Activated CD4-positive, alpha-beta memory T cell treated with anti-CD3 and anti-CD28 coated beads for 36 hours (primary cell): ENCODE measurements around the gene ADAT2. TPM values are rescaled to one million over a fixed set of nuclear protein-coding genes. Genes with fewer than 3 reads are reported as not detected.
A peak's percentile ranks its signal among the peaks of the same experiment; 100 is the strongest.
"Not testable (repeated sequence)": the region's sequence is repeated elsewhere in the genome, so short reads cannot be mapped to it uniquely, and the experiment has no call there.

Source experiments
- CTCF ChIA-PET: fragments of 350-600 bp; sonication (Branson Sonifier 250); formaldehyde crosslinking; loops from one replicate; lab custom pipeline; 2021; ENCODE audit warnings: antibody characterized with exemption, inconsistent platforms; lab: Charles Lee
- POLR2A ChIA-PET: fragments of 350-600 bp; sonication (Branson Sonifier 250); formaldehyde crosslinking; loops from one replicate; lab custom pipeline; 2021; ENCODE audit warnings: antibody characterized with exemption; lab: Charles Lee
- DNase-seq: peaks from one replicate; pipeline ENCODE4 v3.0.0-alpha.2; 2020
- H3K27ac Mint-ChIP-seq: one replicate; pipeline ENCODE4 v1.8.0; 2021; ENCODE audit warnings: mixed read lengths
- H3K27me3 Mint-ChIP-seq: one replicate; pipeline ENCODE4 v1.8.0; 2021; ENCODE audit warnings: mixed read lengths
- H3K36me3 Mint-ChIP-seq: one replicate; pipeline ENCODE4 v1.8.0; 2021; ENCODE audit warnings: mixed read lengths
- H3K4me1 Mint-ChIP-seq: one replicate; pipeline ENCODE4 v1.8.0; 2021; ENCODE audit warnings: low read depth, mixed read lengths
- H3K4me3 Mint-ChIP-seq: one replicate; pipeline ENCODE4 v1.8.0; 2021; ENCODE audit warnings: mild to moderate bottlenecking, mixed read lengths
- H3K9me3 Mint-ChIP-seq: one replicate; pipeline ENCODE4 v1.8.0; 2021; ENCODE audit warnings: mixed read lengths
- intact Hi-C: fragments of 100-400 bp; cut with micrococcal nuclease; formaldehyde crosslinking; loops from one replicate; pipeline ENCODE4 v1.15.1; 2023
- total RNA-seq, 2 experiments: library from RNA; stranded (reverse); gene quantifications; one replicate each; pipeline ENCODE4 v1.2.3, GENCODE V29; 2021

The ADAT2 gene
- total RNA-seq, 2 experiments from 2014 or later: 26.0 to 27.0 TPM

DNA sequence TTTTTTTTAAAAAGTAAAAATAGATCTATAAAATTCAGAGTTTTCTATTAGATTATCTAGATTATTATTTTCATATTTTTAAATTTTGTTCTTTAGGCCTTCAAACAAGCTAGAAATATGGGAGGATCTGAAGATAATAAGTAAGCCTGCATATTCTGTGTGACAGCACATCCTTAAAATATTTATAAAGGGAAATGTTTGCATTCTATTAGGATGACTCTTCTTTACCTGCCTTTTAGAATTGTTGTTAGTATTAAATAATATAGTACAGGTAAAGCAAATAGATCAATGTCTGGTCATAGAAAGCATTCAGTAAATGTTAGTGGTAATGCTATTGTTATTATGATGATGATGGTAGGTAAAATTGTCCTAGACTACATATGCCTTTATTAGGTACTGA lies 17.5 kb upstream of the ADAT2 start:
- no peaks in the 10 kb centered on the region for H3K27me3 Mint-ChIP-seq
- intact Hi-C loops: no loop called here
- CTCF ChIA-PET: interaction anchor here (0.7 kb wide), 1 partner anchor 697 kb away, joined by 3 read pairs; no protein-coding TSS in a partner anchor
- peaks cover 36% of the 10 kb centered on the region for H3K36me3 Mint-ChIP-seq
- H3K9me3 Mint-ChIP-seq: no peaks in the 10 kb centered on the region
- H3K4me3 Mint-ChIP-seq: no peak overlapping the region
- no peaks in the 10 kb centered on the region for H3K4me1 Mint-ChIP-seq
- POLR2A ChIA-PET: no interaction called here
- no peak overlapping the region for H3K27ac Mint-ChIP-seq
- no peak for DNase-seq

DNA sequence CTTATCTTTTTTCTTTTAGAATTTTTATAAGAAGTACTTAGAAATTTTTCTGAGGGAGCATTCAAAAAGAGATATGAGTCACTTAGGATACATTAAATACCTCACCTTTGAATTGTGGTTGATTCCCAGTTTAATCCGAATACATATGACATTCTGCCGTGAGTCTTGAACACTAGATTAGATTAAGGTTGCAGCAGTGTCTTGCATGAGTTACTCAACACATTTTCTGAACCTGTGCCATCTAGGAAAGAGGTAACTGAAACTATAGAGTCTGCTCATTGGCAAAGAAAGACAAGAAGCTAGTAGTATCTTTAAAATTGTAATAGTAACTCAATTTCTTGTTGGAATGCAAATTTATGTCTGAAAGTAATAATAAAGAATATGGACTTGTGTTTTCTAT lies 15.1 kb upstream of the ADAT2 start:
- Mint-ChIP-seq H3K27ac (no peak overlapping the region), H3K36me3 (peaks cover 35% of the 10 kb centered on the region), H3K9me3 (no peaks in the 10 kb centered on the region), H3K4me3 (no peak overlapping the region), H3K27me3 (no peaks in the 10 kb centered on the region), H3K4me1 (no peaks in the 10 kb centered on the region)
- ChIA-PET CTCF (no interaction called here), POLR2A (no interaction called here)
- DNase-seq: no peak
- intact Hi-C loops: no loop called here

DNA sequence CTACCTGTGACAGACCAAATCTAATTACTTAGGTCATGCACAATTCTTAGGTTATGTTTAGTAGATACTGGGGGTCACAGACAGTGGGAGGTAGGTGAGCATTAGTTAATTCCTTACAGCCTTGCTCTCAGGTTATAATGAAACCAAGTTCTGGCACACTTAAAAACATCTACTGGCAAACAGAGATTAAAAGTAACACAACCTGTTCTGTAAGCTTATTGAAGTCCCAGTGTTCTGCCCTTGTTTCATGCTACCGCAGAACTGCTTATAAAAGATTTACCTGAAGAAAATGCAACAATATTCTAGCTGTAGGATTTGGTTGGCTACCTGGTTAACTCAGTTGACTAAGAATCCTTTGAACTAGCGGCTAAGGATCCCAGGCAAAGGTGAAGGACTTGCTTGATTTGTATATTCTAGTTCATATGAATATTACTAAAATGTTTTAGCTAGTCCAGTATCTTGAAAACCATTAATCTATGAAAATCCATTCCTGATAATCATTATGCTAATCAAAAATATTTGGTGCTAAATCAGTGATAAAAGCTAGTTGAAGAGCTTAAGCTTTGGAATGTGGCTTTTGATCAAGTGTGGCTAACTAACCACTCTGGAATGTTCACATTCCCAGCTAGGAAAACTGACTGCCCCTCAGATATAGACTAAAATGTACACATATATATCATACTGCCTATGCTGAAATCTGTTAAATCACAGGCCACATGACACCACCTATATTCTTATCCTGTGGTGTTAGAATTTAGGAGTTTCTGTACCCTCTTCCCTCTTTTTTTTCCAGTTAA lies 7.3 kb upstream of the ADAT2 start:
- peaks cover 18% of the 10 kb centered on the region for H3K4me1 Mint-ChIP-seq
- intact Hi-C loops: no loop called here
- H3K27me3 Mint-ChIP-seq: no peaks in the 10 kb centered on the region
- no peaks in the 10 kb centered on the region for H3K9me3 Mint-ChIP-seq
- ChIA-PET CTCF (no interaction called here), POLR2A (no interaction called here)
- no peak overlapping the region for H3K4me3 Mint-ChIP-seq
- peaks cover 14% of the 10 kb centered on the region for H3K36me3 Mint-ChIP-seq
- no peak for DNase-seq
- H3K27ac Mint-ChIP-seq: no peak overlapping the region

DNA sequence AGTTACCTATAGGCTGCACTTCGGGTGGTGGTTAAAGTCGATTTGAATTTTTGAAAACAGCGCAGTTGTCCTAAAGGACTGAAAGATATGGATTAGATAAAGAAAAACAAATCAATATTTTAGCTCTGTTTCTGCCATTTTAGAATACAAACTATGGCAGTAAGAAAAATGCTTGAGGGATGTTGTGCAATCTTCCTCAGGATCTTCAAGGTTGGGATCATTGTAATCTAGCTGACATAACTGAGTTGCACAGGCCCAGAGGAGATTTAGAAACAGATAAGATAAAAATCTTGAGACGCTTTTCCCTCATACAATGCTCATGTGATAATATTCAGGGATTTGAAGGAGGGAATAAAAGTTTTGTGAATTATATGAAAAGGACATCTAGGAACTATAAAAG lies 1.0 kb upstream of the ADAT2 start:
- intact Hi-C loops: loop anchor here (2.0 to 5.0 kb wide), 6 partner anchors 59 to 1304 kb away; partner anchors contain the start of genes FUCA2, NMBR and VTA1
- Mint-ChIP-seq H3K27ac (peak overlapping the region; percentile 91), H3K9me3 (no peaks in the 10 kb centered on the region), H3K4me1 (peaks cover 44% of the 10 kb centered on the region), H3K36me3 (peaks cover 1% of the 10 kb centered on the region), H3K27me3 (no peaks in the 10 kb centered on the region), H3K4me3 (peak overlapping the region; percentile 88)
- ChIA-PET CTCF (interaction anchor here (1.5 kb wide), 2 partner anchors 55 to 60 kb away, joined by 4 to 5 read pairs; partner anchors contain the start of gene FUCA2), POLR2A (interaction anchor here (1.4 kb wide), 1 partner anchor 87 kb away, joined by 10 read pairs; no protein-coding TSS in a partner anchor)
- DNase-seq: no peak

DNA sequence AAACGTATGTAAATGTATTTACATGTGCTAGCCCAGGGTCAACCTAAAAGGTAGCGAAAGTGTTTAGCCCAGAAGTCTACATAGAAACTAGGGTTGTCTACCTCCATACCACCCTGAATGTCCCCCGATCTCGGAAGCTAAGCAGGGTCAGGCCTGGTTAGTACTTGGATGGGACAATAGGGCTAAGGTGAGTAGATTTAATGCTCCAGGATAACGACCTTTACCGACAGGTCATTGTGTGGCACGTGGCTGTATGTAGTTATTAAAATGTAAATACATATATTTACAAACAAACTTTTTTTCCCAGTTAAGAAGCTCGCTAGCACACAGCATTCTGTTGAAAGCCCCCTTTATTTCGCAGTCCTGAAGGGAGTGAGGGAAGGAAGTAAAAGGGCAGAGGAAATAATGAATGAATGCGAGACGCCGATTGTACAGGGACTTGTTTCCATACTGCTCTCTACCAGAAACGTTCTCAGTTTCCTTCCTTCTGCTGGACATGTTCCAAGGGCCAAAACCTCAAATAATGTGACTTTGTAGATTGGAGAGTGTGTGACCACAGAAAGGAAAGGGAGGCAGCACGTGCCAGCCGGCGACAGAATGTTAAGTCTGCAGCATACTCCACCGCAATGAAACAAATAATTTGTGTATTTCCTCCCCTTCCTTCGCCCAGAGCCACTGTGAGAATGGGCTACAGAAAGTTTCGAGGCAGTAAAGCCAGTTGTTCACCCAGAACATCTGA lies 612 bp downstream of the ADAT2 start:
- ChIA-PET CTCF (interaction anchor here (0.6 to 1.5 kb wide), 5 partner anchors 8 to 564 kb away, joined by 3 to 5 read pairs (median 3); partner anchors contain the start of gene FUCA2), POLR2A (interaction anchor here (0.7 to 2.0 kb wide), 11 partner anchors 8 to 631 kb away, joined by 3 to 10 read pairs (median 4); partner anchors contain the start of genes FUCA2 and LTV1)
- Mint-ChIP-seq H3K4me3 (peak overlapping the region; percentile 88), H3K9me3 (no peaks in the 10 kb centered on the region), H3K36me3 (peaks cover under 1% of the 10 kb centered on the region), H3K27me3 (no peaks in the 10 kb centered on the region), H3K4me1 (peaks cover 41% of the 10 kb centered on the region), H3K27ac (peak overlapping the region; percentile 91)
- peak; percentile 43 for DNase-seq
- intact Hi-C loops: loop anchor here (1.0 to 10.0 kb wide), 11 partner anchors 9 to 1303 kb away; partner anchors contain the start of genes AIG1, FUCA2, NMBR and VTA1

DNA sequence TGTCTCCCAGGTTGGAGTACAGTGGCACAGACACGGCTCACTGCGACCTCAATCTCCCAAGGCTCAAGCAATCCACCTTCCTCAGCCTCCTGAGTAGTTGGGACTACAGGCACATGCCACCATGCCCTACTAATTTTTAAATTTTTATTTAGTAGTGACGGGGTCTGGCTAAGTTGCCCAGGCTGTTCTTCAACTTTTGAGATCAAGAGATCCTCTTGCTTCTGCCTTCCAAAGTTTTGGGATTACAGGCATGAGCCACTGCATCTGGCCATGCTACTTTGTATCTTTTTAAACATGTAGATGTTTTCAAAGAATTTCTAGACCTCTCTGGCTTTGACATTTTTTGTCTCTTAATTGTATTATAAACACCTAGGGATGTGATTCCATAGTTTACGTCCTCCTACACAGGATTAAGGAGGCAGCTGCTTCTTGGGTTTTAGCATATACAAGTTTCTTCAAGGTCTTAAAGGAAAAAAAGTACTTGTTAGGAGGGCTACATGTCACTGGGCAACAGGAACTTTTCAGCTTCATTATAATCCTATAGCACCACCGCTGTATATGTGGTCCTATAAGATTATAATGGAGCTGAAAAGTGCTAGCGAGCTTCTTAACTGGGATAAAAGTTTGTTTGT lies 1.3 kb downstream of the ADAT2 start:
- Mint-ChIP-seq H3K27me3 (no peaks in the 10 kb centered on the region), H3K4me1 (peaks cover 35% of the 10 kb centered on the region), H3K36me3 (peaks cover 5% of the 10 kb centered on the region), H3K9me3 (no peaks in the 10 kb centered on the region), H3K27ac (no peak overlapping the region), H3K4me3 (peak overlapping the region; percentile 88)
- ChIA-PET CTCF (interaction anchor here (0.6 kb wide), 1 partner anchor 89 kb away, joined by 3 read pairs; no protein-coding TSS in a partner anchor), POLR2A (interaction anchor here (1.7 to 2.0 kb wide), 2 partner anchors 64 to 87 kb away, joined by 3 to 9 read pairs; no protein-coding TSS in a partner anchor)
- DNase-seq: no peak
- intact Hi-C loops: loop anchor here (10.0 kb wide), 1 partner anchor 314 kb away; no protein-coding TSS in a partner anchor

DNA sequence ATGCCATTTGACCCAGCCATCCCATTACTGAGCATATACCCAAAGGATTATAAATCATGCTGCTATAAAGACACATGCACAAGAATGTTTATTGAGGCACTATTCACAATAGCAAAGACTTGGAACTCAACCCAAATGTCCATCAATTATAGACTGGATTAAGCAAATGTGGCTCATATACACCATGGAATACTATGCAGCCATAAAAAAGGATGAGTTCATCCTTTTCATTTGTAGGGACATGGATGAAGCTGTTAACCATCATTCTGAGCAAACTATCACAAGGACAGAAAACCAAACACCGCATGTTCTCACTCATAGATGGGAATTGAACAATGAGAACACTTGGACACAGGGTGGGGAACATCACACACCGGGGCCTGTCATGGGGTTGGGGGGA lies 2.6 kb downstream of the ADAT2 start:
- H3K27ac Mint-ChIP-seq, POLR2A ChIA-PET, H3K9me3 Mint-ChIP-seq, H3K36me3 Mint-ChIP-seq, H3K27me3 Mint-ChIP-seq, H3K4me3 Mint-ChIP-seq, CTCF ChIA-PET, DNase-seq: not testable (repeated sequence)
- H3K4me1 Mint-ChIP-seq: peaks cover 29% of the 10 kb centered on the region
- intact Hi-C loops: loop anchor here (10.0 kb wide), 1 partner anchor 313 kb away; no protein-coding TSS in a partner anchor

DNA sequence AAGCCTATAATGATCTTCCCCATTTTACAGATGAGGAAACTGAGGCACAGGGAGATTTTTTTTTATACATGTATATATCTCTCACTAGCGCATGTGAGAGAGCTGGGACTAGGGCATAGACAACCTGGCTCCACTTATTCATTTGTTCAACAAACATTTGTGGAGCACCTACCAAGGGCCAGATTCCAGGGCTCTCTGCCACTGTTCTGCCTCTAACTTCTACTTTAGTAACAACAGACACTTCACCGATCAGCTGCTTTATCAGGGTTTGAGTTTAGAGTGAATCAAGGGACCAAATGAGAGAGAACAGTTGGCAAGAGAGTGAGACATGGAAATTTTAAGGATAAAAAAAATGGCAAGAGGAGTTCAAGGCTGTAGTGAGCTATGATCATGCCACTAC lies 7.4 kb downstream of the ADAT2 start:
- Mint-ChIP-seq H3K36me3 (peaks cover 35% of the 10 kb centered on the region), H3K27me3 (no peaks in the 10 kb centered on the region), H3K27ac (no peak overlapping the region), H3K9me3 (no peaks in the 10 kb centered on the region), H3K4me3 (no peak overlapping the region), H3K4me1 (peaks cover 53% of the 10 kb centered on the region)
- DNase-seq: no peak
- POLR2A ChIA-PET: no interaction called here
- intact Hi-C loops: loop anchor here (10.0 kb wide), 1 partner anchor 308 kb away; no protein-coding TSS in a partner anchor
- CTCF ChIA-PET: no interaction called here

DNA sequence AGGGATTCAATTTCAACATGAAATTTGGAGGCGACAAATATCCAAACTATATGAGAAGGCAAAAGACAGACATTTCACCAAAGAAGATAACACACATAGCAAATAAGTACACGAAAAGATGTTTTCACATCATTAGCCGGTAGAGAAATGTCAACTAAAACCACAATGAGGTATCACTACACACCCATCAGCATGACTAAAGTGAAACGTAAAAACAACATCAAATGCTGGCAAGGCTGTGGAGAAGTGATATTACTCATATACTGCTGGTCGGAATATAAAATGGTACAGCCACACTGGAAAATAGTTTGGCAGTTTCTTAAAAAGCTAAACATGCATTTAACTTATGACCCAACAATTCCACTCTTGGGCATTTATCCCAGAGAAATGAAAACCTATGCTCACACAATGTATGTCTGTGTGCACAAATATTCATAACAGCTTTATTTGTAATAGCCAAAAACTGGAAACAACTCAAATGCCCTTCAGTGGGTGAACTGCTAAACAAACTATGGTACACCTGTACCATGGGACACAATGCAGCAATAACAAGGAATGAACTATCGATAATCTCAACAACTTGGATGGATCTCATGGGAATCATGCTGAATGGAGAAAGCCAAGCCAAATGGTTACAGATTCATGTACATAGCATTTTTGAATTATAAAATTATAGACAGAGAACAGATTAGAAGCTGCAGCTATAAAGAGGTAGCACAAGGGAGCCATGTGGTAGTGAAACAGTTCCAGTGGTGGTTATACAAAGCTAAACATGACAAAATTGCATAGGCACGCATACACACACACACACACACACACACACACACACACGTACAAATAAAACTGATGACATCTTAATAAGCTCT lies 8.6 kb downstream of the ADAT2 start:
- intact Hi-C loops: loop anchor here (1.0 to 10.0 kb wide), 3 partner anchors 8 to 307 kb away; partner anchors contain the start of genes ADAT2, FUCA2 and PEX3
- peak overlapping the region; percentile 54 for H3K27ac Mint-ChIP-seq
- peaks cover 44% of the 10 kb centered on the region for H3K4me1 Mint-ChIP-seq
- no peaks in the 10 kb centered on the region for H3K27me3 Mint-ChIP-seq
- H3K4me3 Mint-ChIP-seq: no peak overlapping the region
- DNase-seq: no peak
- ChIA-PET CTCF (interaction anchor here (0.6 to 1.2 kb wide), 4 partner anchors 9 to 750 kb away, joined by 3 to 6 read pairs (median 3); partner anchors contain the start of genes ADAT2, FUCA2 and PEX3), POLR2A (interaction anchor here (1.5 kb wide), 1 partner anchor 9 kb away, joined by 8 read pairs; the partner anchor contains the start of genes ADAT2 and PEX3)
- H3K36me3 Mint-ChIP-seq: peaks cover 39% of the 10 kb centered on the region
- H3K9me3 Mint-ChIP-seq: no peaks in the 10 kb centered on the region

DNA sequence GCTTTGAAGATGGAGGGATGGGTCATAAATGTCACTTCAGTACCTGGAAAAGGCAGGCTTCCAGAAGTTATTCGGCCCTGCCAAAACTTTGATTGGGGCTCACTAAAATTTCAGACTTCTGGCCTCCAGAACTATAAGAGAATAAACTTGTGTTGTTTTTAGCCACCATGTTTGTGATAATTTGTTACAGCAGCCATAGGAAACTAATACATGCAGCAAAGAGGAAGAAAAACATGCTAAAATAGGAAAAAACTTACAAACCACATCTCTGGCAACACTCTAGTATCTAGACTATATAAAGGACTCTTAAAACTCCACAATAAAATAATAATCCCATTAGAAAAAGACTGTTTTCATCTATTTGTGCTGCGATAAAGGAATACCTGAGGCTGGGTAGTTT lies 9.5 kb downstream of the ADAT2 start:
- Mint-ChIP-seq H3K4me3 (no peak overlapping the region), H3K9me3 (no peaks in the 10 kb centered on the region), H3K27ac (no peak overlapping the region), H3K36me3 (peaks cover 45% of the 10 kb centered on the region), H3K4me1 (peaks cover 38% of the 10 kb centered on the region), H3K27me3 (no peaks in the 10 kb centered on the region)
- POLR2A ChIA-PET: no interaction called here
- no peak for DNase-seq
- CTCF ChIA-PET: no interaction called here
- intact Hi-C loops: loop anchor here (1.0 to 10.0 kb wide), 3 partner anchors 9 to 306 kb away; partner anchors contain the start of genes ADAT2, FUCA2 and PEX3
